ENCODE data around the gene GSTCD. TPM values are rescaled to one million over a fixed set of nuclear protein-coding genes. Genes with fewer than 3 reads are reported as not detected.

GSTCD gene
- total and polyA plus RNA-seq, 2 experiments from 2014 or later, result 11.3 to 39.1 TPM

GRCh38 chr4:105671301-105671700, 37.3 kb upstream of the GSTCD start:
- no peaks in the 10 kb centered on the region for H3K27me3 Mint-ChIP-seq (ENCODE audit: insufficient read depth, low read depth, poor library complexity)
- H3K27ac Mint-ChIP-seq, result no peak overlapping the region
- no peaks in the 10 kb centered on the region for H3K9me3 Mint-ChIP-seq
- Histone ChIP-seq H3K4me3 (no peak overlapping the region), H3K36me3 (ENCODE audit: insufficient read depth) (no peaks in the 10 kb centered on the region), H3K79me2 (replicated peaks; ENCODE audit: insufficient read depth) (no peaks in the 10 kb centered on the region), H4K20me1 (replicated peaks; ENCODE audit: insufficient read depth) (no peaks in the 10 kb centered on the region; the same call in 1 of the 2 replicates), H3K27ac (ENCODE audit: low read depth) (no peak overlapping the region), H2AFZ (no peak overlapping the region), H3K4me2 (no peak overlapping the region), H3K9me2 (ENCODE audit: insufficient read depth) (no peaks in the 10 kb centered on the region), H3K4me1 (ENCODE audit: insufficient read depth) (no peaks in the 10 kb centered on the region), H3F3A (replicated peaks; ENCODE audit: low read depth) (no peaks in the 10 kb centered on the region), H3K27me3 (ENCODE audit: insufficient read depth) (no peaks in the 10 kb centered on the region)
- H3K4me1 Mint-ChIP-seq, result no peaks in the 10 kb centered on the region
- no peak overlapping the region for H3K4me3 Mint-ChIP-seq
- no peak for TF ChIP-seq NANOG (IDR thresholded peaks at IDR 0.05; ENCODE audit: borderline replicate concordance)
- TF ChIP-seq, protein P1, sequence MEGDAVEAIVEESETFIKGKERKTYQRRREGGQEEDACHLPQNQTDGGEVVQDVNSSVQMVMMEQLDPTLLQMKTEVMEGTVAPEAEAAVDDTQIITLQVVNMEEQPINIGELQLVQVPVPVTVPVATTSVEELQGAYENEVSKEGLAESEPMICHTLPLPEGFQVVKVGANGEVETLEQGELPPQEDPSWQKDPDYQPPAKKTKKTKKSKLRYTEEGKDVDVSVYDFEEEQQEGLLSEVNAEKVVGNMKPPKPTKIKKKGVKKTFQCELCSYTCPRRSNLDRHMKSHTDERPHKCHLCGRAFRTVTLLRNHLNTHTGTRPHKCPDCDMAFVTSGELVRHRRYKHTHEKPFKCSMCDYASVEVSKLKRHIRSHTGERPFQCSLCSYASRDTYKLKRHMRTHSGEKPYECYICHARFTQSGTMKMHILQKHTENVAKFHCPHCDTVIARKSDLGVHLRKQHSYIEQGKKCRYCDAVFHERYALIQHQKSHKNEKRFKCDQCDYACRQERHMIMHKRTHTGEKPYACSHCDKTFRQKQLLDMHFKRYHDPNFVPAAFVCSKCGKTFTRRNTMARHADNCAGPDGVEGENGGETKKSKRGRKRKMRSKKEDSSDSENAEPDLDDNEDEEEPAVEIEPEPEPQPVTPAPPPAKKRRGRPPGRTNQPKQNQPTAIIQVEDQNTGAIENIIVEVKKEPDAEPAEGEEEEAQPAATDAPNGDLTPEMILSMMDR (conservative IDR thresholded peaks at IDR 0.05; ENCODE audit: low read depth in 2 of 2), result no peak
- no peak for TF ChIP-seq REST (IDR thresholded peaks at IDR 0.05; ENCODE audit: unreplicated experiment)
- no peak for TF ChIP-seq CREB1 (CRISPR knock-in tag; IDR thresholded peaks at IDR 0.05; ENCODE audit: low read depth)
- TF ChIP-seq, protein P2, sequence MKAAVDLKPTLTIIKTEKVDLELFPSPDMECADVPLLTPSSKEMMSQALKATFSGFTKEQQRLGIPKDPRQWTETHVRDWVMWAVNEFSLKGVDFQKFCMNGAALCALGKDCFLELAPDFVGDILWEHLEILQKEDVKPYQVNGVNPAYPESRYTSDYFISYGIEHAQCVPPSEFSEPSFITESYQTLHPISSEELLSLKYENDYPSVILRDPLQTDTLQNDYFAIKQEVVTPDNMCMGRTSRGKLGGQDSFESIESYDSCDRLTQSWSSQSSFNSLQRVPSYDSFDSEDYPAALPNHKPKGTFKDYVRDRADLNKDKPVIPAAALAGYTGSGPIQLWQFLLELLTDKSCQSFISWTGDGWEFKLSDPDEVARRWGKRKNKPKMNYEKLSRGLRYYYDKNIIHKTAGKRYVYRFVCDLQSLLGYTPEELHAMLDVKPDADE (IDR thresholded peaks at IDR 0.05), result no peak
- no peak for TF ChIP-seq EZH2 (IDR thresholded peaks at IDR 0.05; ENCODE audit: low read depth, unreplicated experiment)
- TF ChIP-seq ZNF331 (CRISPR knock-in tag; IDR thresholded peaks at IDR 0.05; ENCODE audit: low read depth), result no peak
- TF ChIP-seq STAT1 (IDR thresholded peaks at IDR 0.05; ENCODE audit: unreplicated experiment), result no peak
- TF ChIP-seq ZNF114 (CRISPR knock-in tag; IDR thresholded peaks at IDR 0.05), result no peak
- no peak for TF ChIP-seq JUNB (IDR thresholded peaks at IDR 0.05; ENCODE audit: unreplicated experiment)
- no peak for TF ChIP-seq EZH2phosphoT487 (IDR thresholded peaks at IDR 0.05; ENCODE audit: unreplicated experiment)
- TF ChIP-seq, protein P3, sequence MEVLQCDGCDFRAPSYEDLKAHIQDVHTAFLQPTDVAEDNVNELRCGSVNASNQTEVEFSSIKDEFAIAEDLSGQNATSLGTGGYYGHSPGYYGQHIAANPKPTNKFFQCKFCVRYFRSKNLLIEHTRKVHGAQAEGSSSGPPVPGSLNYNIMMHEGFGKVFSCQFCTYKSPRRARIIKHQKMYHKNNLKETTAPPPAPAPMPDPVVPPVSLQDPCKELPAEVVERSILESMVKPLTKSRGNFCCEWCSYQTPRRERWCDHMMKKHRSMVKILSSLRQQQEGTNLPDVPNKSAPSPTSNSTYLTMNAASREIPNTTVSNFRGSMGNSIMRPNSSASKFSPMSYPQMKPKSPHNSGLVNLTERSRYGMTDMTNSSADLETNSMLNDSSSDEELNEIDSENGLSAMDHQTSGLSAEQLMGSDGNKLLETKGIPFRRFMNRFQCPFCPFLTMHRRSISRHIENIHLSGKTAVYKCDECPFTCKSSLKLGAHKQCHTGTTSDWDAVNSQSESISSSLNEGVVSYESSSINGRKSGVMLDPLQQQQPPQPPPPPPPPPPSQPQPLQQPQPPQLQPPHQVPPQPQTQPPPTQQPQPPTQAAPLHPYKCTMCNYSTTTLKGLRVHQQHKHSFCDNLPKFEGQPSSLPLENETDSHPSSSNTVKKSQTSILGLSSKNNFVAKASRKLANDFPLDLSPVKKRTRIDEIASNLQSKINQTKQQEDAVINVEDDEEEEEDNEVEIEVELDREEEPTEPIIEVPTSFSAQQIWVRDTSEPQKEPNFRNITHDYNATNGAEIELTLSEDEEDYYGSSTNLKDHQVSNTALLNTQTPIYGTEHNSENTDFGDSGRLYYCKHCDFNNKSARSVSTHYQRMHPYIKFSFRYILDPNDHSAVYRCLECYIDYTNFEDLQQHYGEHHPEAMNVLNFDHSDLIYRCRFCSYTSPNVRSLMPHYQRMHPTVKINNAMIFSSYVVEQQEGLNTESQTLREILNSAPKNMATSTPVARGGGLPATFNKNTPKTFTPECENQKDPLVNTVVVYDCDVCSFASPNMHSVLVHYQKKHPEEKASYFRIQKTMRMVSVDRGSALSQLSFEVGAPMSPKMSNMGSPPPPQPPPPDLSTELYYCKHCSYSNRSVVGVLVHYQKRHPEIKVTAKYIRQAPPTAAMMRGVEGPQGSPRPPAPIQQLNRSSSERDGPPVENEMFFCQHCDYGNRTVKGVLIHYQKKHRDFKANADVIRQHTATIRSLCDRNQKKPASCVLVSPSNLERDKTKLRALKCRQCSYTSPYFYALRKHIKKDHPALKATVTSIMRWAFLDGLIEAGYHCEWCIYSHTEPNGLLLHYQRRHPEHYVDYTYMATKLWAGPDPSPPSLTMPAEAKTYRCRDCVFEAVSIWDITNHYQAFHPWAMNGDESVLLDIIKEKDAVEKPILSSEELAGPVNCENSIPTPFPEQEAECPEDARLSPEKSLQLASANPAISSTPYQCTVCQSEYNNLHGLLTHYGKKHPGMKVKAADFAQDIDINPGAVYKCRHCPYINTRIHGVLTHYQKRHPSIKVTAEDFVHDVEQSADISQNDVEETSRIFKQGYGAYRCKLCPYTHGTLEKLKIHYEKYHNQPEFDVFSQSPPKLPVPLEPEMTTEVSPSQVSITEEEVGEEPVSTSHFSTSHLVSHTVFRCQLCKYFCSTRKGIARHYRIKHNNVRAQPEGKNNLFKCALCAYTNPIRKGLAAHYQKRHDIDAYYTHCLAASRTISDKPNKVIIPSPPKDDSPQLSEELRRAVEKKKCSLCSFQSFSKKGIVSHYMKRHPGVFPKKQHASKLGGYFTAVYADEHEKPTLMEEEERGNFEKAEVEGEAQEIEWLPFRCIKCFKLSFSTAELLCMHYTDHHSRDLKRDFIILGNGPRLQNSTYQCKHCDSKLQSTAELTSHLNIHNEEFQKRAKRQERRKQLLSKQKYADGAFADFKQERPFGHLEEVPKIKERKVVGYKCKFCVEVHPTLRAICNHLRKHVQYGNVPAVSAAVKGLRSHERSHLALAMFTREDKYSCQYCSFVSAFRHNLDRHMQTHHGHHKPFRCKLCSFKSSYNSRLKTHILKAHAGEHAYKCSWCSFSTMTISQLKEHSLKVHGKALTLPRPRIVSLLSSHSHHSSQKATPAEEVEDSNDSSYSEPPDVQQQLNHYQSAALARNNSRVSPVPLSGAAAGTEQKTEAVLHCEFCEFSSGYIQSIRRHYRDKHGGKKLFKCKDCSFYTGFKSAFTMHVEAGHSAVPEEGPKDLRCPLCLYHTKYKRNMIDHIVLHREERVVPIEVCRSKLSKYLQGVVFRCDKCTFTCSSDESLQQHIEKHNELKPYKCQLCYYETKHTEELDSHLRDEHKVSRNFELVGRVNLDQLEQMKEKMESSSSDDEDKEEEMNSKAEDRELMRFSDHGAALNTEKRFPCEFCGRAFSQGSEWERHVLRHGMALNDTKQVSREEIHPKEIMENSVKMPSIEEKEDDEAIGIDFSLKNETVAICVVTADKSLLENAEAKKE (CRISPR knock-in tag; IDR thresholded peaks at IDR 0.05), result no peak
- no peak for TF ChIP-seq POLR2AphosphoS5 (IDR thresholded peaks at IDR 0.05; ENCODE audit: low read depth)
- no peaks in the 10 kb centered on the region for H3K36me3 Mint-ChIP-seq (ENCODE audit: low read depth)
- DNase-seq (ENCODE audit: low spot score), result no peak
- ATAC-seq, result no peak

Measured in GM23338 (cell line).